GM21360 (cell line): ENCODE data around the gene MS4A10.

Experiments
- ATAC-seq: cut with Tn5 transposase; IDR thresholded peaks from one replicate; pipeline ENCODE4 v1.9.1; 2021; ENCODE audit warnings: mild to moderate bottlenecking, moderate library complexity; ENCODE audit not compliant: unreplicated experiment

The MS4A10 gene

DNA sequence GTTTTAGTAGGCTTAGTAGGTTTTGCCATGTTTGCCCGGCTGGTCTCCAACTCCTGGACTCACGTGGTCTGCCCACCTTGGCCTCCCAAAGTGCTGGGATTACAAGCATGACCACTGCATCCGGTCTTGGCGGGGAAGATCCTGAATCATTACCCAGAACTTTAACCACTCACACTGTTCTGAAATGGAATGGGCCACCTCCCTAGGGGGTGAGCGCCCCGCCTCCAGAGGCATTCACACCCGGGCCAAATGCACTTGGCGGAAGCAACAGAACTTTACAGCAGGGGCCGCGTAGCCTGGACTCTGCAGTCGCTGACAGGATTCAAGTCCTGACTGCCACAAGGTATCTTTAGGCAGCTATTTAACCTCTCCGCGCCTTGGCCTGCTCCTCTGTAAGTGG is 62.1 kb downstream of the MS4A10 start:
- ATAC-seq, result no peak

- ATAC-seq, result no peak
Observed at GRCh38 chr11:60847896-60848295, 62.8 kb downstream of the MS4A10 start.

DNA sequence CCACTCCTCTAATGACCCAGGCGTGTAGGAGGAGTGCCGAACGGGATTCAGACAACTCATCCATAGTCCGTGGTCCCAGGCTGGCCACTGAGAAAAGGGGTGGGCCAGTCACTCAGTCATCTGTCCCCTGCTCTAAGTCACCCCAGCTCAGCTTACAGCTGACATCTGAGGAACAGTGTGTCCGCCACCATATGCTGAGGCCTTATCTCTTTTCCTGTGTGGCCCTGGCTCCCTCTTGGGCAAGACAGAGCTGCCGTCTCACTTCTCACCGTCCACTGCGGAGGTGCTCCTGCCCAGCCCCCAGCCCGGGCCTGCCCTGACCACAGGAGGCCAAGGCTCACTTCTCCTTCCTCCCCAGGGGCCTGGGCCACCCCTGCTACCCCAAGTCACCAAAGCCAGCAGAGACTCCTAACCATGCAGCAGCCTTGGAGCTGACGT is 63.6 kb downstream of the MS4A10 start:
- no peak for ATAC-seq

- no peak for ATAC-seq
Observed at GRCh38 chr11:60849641-60850520, 64.7 kb downstream of the MS4A10 start.
